HCT116 (cell line): ENCODE measurements around the gene NSG1. TPM values are rescaled to one million over a fixed set of nuclear protein-coding genes. Genes with fewer than 3 reads are reported as not detected.
A peak's percentile ranks its signal among the peaks of the same experiment; 100 is the strongest.

Source experiments
- ATAC-seq: fragments of 200-7000 bp; cut with Tn5 transposase; 2 replicates; pipeline ENCODE4 v1.9.1; 2020; ENCODE audit warnings: mild to moderate bottlenecking, moderate library complexity
- BruUV-seq: library from RNA; stranded (reverse); fragments of 400-500 nt; replicated peaks from 2 replicates; lab custom pipeline; 2021; lab: Mats Ljungman, UMichigan
- CTCF ChIA-PET: fragments of 300-600 bp; sonication (Branson Sonifier 250); formaldehyde crosslinking; loops from one replicate; lab custom pipeline; 2021; ENCODE audit warnings: antibody characterized with exemption; lab: Charles Lee
- POLR2A ChIA-PET: fragments of 300-600, 350-600 bp; sonication (Branson Sonifier 250); formaldehyde crosslinking; loops from one replicate; lab custom pipeline; 2021; ENCODE audit warnings: antibody characterized with exemption; lab: Charles Lee
- RAD21 ChIA-PET, 2 experiments: fragments of 300-600 bp; sonication (Branson Sonifier 250); formaldehyde crosslinking; loops; one replicate each; lab custom pipeline; 2023; ENCODE audit warnings: low total read pairs in 2 of 2; ENCODE audit not compliant: uncharacterized antibody in 2 of 2, unreplicated experiment in 2 of 2, low non-redundant PET in 1 of 2; lab: Charles Lee
- DNase-seq: peaks from one replicate; pipeline ENCODE4 v3.0.0-alpha.2; 2010; ENCODE audit warnings: low read depth, low spot score
- H2AFZ ChIP-seq: fragments of 200-600 bp; shearing (Covaris generic), sonication (generic); 2 replicates; pipeline ENCODE4 v1.6.1; 2017; ENCODE audit warnings: low read depth, mixed run types, mixed read lengths, antibody characterized with exemption, low read length; ENCODE audit not compliant: poor library complexity, severe bottlenecking
- H3K27ac ChIP-seq: 2 replicates; pipeline ENCODE4 v1.5.1; 2012; ENCODE audit warnings: low read depth, low read length
- H3K27me3 ChIP-seq: fragments of 200-600 bp; sonication (generic); 2 replicates; pipeline ENCODE4 v1.6.1; 2016; ENCODE audit warnings: mixed run types, low read length, mixed read lengths; ENCODE audit not compliant: insufficient read depth
- H3K36me3 ChIP-seq, 2 experiments: fragments of 200-500 bp in 1 of 2; fragments of 200-600 bp in 1 of 2; sonication (Bioruptor generic) in 1 of 2; sonication (generic) in 1 of 2; 2 replicates each; pipeline versions ENCODE4 v1.5.1 to v1.6.1; 2014 to 2016; ENCODE audit warnings: low read length in 2 of 2, inconsistent platforms in 1 of 2, mixed read lengths in 1 of 2, mixed run types in 1 of 2; ENCODE audit not compliant: insufficient read depth in 2 of 2, control insufficient read depth in 1 of 2
- H3K4me1 ChIP-seq, 2 experiments: fragments of 200-600 bp in 1 of 2; sonication (generic) in 1 of 2; 2 replicates each; pipeline versions ENCODE4 v1.5.1 to v1.6.1; 2012 to 2017; ENCODE audit warnings: low read length in 2 of 2, inconsistent platforms in 1 of 2, mild to moderate bottlenecking in 1 of 2, mixed read lengths in 1 of 2, mixed run types in 1 of 2, moderate library complexity in 1 of 2; ENCODE audit not compliant: insufficient read depth in 2 of 2, control insufficient read depth in 1 of 2
- H3K4me2 ChIP-seq: fragments of 200-600 bp; sonication (generic); 2 replicates; pipeline ENCODE4 v1.6.1; 2017; ENCODE audit warnings: mixed run types, low read length, mixed read lengths
- H3K4me3 ChIP-seq, 2 experiments: fragments of 200-600 bp in 1 of 2; sonication (generic) in 1 of 2; replicated peaks in 1 of 2; 2 replicates each; pipeline ENCODE4 v1.5.1; 2011 to 2016; ENCODE audit warnings: low read length in 2 of 2, control low read depth in 1 of 2, low read depth in 1 of 2, mild to moderate bottlenecking in 1 of 2, mixed read lengths in 1 of 2, mixed run types in 1 of 2
- H3K79me2 ChIP-seq: fragments of 200-600 bp; sonication (generic); 2 replicates; pipeline ENCODE4 v1.6.1; 2017; ENCODE audit warnings: mild to moderate bottlenecking, mixed run types, low read length, moderate library complexity, mixed read lengths; ENCODE audit not compliant: insufficient read depth
- H3K9ac ChIP-seq: fragments of 200-600 bp; sonication (generic); 2 replicates; pipeline ENCODE4 v1.6.1; 2016; ENCODE audit warnings: low read length, mixed read lengths
- H3K9me2 ChIP-seq: fragments of 200-600 bp; sonication (generic), shearing (Covaris generic); 2 replicates; pipeline ENCODE4 v1.6.1; 2017; ENCODE audit warnings: mixed run types, mild to moderate bottlenecking, moderate library complexity; ENCODE audit not compliant: insufficient read depth
- H3K9me3 ChIP-seq, 2 experiments: fragments of 200-500 bp in 1 of 2; fragments of 200-600 bp in 1 of 2; sonication (Bioruptor generic) in 1 of 2; sonication (generic) in 1 of 2; 2 replicates each; pipeline ENCODE4 v1.6.1; 2014 to 2017; ENCODE audit warnings: low read length in 2 of 2, mixed read lengths in 2 of 2, inconsistent platforms in 1 of 2, low read depth in 1 of 2, mild to moderate bottlenecking in 1 of 2, mixed run types in 1 of 2, moderate library complexity in 1 of 2; ENCODE audit not compliant: control insufficient read depth in 1 of 2, insufficient read depth in 1 of 2
- H4K20me1 ChIP-seq: fragments of 200-600 bp; sonication (generic), shearing (Covaris generic); 2 replicates; pipeline ENCODE4 v1.6.1; 2017; ENCODE audit warnings: mixed run types, mild to moderate bottlenecking, moderate library complexity; ENCODE audit not compliant: insufficient read depth
- CBX3 ChIP-seq: IDR thresholded peaks from 2 replicates; pipeline ENCODE4 v1.6.1; 2012; ENCODE audit warnings: low read depth
- CEBPB ChIP-seq: IDR thresholded peaks from 2 replicates; pipeline ENCODE4 v1.6.1; 2012; ENCODE audit warnings: low read depth
- EGR1 ChIP-seq: IDR thresholded peaks from 2 replicates; pipeline ENCODE4 v1.6.1; 2012; ENCODE audit warnings: low read depth
- EZH2 ChIP-seq: fragments of 200-600 bp; sonication (generic); IDR thresholded peaks from 2 replicates; pipeline ENCODE4 v1.6.1; 2017; ENCODE audit warnings: antibody characterized with exemption, mixed run types
- JUND ChIP-seq: IDR thresholded peaks from 2 replicates; pipeline ENCODE4 v1.6.1; 2012
- POLR2A ChIP-seq: IDR thresholded peaks from 2 replicates; pipeline ENCODE4 v1.7.0; 2011; ENCODE audit warnings: borderline replicate concordance; ENCODE audit not compliant: insufficient read depth, insufficient read length; ENCODE audit errors: extremely low read depth
- RAD21 ChIP-seq: IDR thresholded peaks from 2 replicates; pipeline ENCODE4 v1.6.1; 2012; ENCODE audit warnings: low read depth, mild to moderate bottlenecking
- intact Hi-C: fragments of 100-400 bp; cut with micrococcal nuclease; formaldehyde crosslinking; loops from 2 replicates; pipeline ENCODE4 v1.10.0; 2022
- total RNA-seq: library from RNA; stranded (reverse); gene quantifications from one replicate; pipeline ENCODE4 v1.2.1, GENCODE V29; 2021; ENCODE audit not compliant: unreplicated experiment
- TF ChIP-seq, protein P1 (sequence below), 3 experiments: fragments of 200-600 bp in 1 of 3; sonication (generic) in 1 of 3; IDR thresholded peaks in 2 of 3; conservative IDR thresholded peaks in 1 of 3; 2 replicates each; pipeline ENCODE4 v1.5.1; 2012 to 2017; ENCODE audit warnings: low read depth in 2 of 3, low read length in 2 of 3, antibody characterized with exemption in 1 of 3, borderline replicate concordance in 1 of 3, control low read depth in 1 of 3, mild to moderate bottlenecking in 1 of 3, mixed read lengths in 1 of 3, mixed run types in 1 of 3, moderate library complexity in 1 of 3; ENCODE audit not compliant: insufficient read depth in 1 of 3
- TF ChIP-seq, protein P2 (sequence below): IDR thresholded peaks from 2 replicates; pipeline ENCODE4 v1.6.1; 2012

The NSG1 gene
- total RNA-seq, 1 experiment from 2014 or later, result 0.12 TPM

DNA sequence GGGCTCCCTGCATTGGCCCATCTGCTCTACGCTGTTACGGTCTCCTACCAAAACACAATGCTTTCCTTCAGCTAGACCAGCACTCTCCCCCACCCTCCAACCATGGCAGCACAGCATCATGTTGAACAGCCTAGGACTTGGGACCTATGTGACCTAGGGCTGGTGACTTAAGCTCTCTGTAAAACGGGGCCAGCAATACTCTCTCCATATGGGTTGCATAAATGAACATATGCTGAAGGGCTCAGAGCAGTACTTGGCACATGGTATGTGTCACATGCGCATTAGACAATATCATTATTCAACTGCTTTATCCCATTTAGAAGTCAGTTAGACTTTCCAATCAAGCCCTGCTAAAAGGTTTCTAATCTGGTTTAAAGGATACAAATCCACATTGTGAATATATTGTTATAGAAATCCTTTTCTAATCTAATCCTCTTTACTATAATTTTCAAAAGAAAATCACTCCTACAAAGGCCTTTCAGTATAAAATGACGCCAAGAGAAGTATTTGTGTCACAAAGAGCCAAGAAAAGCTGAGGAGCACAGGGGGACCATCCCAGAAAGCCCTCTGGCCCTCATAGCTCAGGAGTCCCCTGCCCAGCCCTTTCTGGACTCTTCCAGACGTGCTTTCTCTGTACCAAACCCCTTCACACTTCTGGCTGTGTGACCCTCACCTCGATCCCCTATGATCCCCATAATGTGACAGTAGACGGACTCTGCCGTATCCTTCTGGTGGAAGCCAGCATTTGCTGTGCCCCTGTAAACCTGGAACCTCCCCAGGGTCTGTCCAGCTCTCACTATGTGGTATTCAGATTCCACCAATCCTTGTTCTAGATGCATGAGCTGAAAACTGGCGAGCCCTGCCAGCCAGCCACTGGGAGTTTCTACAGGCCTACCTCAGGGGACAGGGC, 42.3 kb downstream of the NSG1 start:
- ATAC-seq, result no peak

DNA sequence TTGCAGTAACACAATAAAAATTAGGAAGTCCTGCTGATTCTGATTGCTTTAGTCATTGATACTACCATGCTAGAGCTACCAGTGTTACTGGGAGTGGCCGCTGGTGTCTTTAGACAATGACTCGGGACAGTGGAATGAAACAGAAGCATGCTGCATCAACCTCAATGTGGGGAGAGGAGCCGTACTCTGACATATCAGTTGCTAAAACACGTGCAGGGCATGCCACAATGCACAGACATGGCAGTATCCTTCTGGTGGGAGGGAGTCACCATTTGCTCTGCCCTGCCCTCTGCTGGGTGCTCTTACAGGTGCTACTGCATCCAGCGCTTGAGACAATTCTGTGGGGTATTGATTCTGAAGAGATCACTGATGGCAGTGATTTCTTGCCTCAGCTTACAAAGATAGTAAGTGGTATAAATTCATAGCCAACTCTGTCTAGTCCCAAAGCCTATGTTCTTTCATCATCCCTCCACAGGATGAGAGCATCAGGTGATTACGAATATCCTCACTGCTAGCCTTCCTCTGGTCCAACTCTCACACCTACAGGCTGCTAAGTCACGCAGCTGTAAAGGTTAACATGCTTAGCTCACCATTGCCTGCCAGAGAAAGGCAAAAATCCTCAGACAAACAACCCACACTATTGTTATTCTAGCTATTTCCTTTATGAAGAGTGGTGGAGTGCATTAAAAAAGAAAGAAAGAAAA, 43.7 kb downstream of the NSG1 start:
- DNase-seq (peak; percentile 39), ATAC-seq (peak; percentile 90)
- no peak overlapping the region for H2AFZ ChIP-seq
- H3K9ac ChIP-seq, result no peak overlapping the region
- H3K27ac ChIP-seq, result no peak overlapping the region
- CTCF ChIA-PET, result interaction anchor here (1.2 to 2.5 kb wide), 3 partner anchors 46 to 179 kb away, joined by 3 to 14 read pairs (median 7); no protein-coding TSS in a partner anchor
- no TSS peak for BruUV-seq
- peaks cover 0 to 27% of the 10 kb centered on the region in 2 experiments; a peak in 1 of 4 replicates for H3K4me1 ChIP-seq
- no peaks in the 10 kb centered on the region for H4K20me1 ChIP-seq
- H3K79me2 ChIP-seq, result no peaks in the 10 kb centered on the region
- H3K4me3 ChIP-seq, result no peak overlapping the region
- intact Hi-C loops, result loop anchor here (1.0 kb wide), 1 partner anchor 170 kb away; no protein-coding TSS in a partner anchor
- RAD21 ChIA-PET, result no interaction called here
- POLR2A ChIA-PET, result interaction anchor here (1.2 kb wide), 1 partner anchor 171 kb away, joined by 3 read pairs; no protein-coding TSS in a partner anchor
- no peaks in the 10 kb centered on the region for H3K9me3 ChIP-seq
- H3K4me2 ChIP-seq, result 0 out of 2 replicates have a peak overlapping the region, but pooled peaks have one; percentile 11
- H3K27me3 ChIP-seq, result no peaks in the 10 kb centered on the region
- 0 out of 2 replicates have a peak, but pooled peaks have one; percentile 35 for TF ChIP-seq CBX3
- TF ChIP-seq EGR1, result no peak
- no peak for TF ChIP-seq EZH2
- TF ChIP-seq RAD21, result peak; percentile 59
- TF ChIP-seq, protein P1, sequence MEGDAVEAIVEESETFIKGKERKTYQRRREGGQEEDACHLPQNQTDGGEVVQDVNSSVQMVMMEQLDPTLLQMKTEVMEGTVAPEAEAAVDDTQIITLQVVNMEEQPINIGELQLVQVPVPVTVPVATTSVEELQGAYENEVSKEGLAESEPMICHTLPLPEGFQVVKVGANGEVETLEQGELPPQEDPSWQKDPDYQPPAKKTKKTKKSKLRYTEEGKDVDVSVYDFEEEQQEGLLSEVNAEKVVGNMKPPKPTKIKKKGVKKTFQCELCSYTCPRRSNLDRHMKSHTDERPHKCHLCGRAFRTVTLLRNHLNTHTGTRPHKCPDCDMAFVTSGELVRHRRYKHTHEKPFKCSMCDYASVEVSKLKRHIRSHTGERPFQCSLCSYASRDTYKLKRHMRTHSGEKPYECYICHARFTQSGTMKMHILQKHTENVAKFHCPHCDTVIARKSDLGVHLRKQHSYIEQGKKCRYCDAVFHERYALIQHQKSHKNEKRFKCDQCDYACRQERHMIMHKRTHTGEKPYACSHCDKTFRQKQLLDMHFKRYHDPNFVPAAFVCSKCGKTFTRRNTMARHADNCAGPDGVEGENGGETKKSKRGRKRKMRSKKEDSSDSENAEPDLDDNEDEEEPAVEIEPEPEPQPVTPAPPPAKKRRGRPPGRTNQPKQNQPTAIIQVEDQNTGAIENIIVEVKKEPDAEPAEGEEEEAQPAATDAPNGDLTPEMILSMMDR (IDR thresholded peaks at IDR 0.05 in 2 of 3, conservative IDR thresholded peaks at IDR 0.05 in 1 of 3; ENCODE audit: borderline replicate concordance in 1 of 3, insufficient read depth in 1 of 3, low read depth in 2 of 3, low read length in 2 of 3), result peak; percentile 43 to 90 (median 80); a peak in 5 of 6 replicates
- TF ChIP-seq, protein P2, sequence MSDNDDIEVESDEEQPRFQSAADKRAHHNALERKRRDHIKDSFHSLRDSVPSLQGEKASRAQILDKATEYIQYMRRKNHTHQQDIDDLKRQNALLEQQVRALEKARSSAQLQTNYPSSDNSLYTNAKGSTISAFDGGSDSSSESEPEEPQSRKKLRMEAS, result peak; percentile 83
- TF ChIP-seq, all 23 proteins: peak for 4
- Histone ChIP-seq H3K9me2 (no peaks in the 10 kb centered on the region), H3K36me3 (peaks cover 0 to 2% of the 10 kb centered on the region in 2 experiments; a peak in 2 of 4 replicates)

More for the DNA sequence above, 42.3 kb downstream of the NSG1 start:
- ChIA-PET POLR2A (no interaction called here), RAD21 (no interaction called here), CTCF (no interaction called here)
- Histone ChIP-seq H3K27ac (no peak overlapping the region), H3K4me2 (no peak overlapping the region), H3K79me2 (no peaks in the 10 kb centered on the region), H3K9me2 (no peaks in the 10 kb centered on the region), H3K9ac (no peak overlapping the region), H3K4me3 (no peak overlapping the region), H3K27me3 (no peaks in the 10 kb centered on the region), H4K20me1 (no peaks in the 10 kb centered on the region), H3K9me3 (no peaks in the 10 kb centered on the region), H3K36me3 (no peaks in the 10 kb centered on the region; a peak in 2 of 4 replicates), H3K4me1 (peaks cover 0 to 27% of the 10 kb centered on the region in 2 experiments; a peak in 1 of 4 replicates), H2AFZ (no peak overlapping the region)
- no TSS peak for BruUV-seq
- intact Hi-C loops, result no loop called here
- no peak for DNase-seq
- TF ChIP-seq JUND (no peak), CEBPB (no peak), POLR2A (no peak)
